NT2/D1 (cell line): ENCODE measurements around the gene FAM9A.

Experiments
- DNase-seq: peaks from one replicate; pipeline ENCODE4 v3.0.0-alpha.2; 2011; ENCODE audit warnings: low read depth, low spot score
- H3K27me3 ChIP-seq: 2 replicates; pipeline ENCODE4 v1.6.0; 2011; ENCODE audit warnings: mild to moderate bottlenecking; ENCODE audit not compliant: insufficient read length, insufficient read depth
- H3K36me3 ChIP-seq: 2 replicates; pipeline ENCODE4 v1.6.1; 2011; ENCODE audit warnings: mild to moderate bottlenecking, low read length, mixed read lengths; ENCODE audit not compliant: insufficient read depth, insufficient read length
- H3K4me1 ChIP-seq: 2 replicates; pipeline ENCODE4 v1.5.1; 2011; ENCODE audit not compliant: insufficient read depth, insufficient read length
- H3K4me3 ChIP-seq: 2 replicates; pipeline ENCODE4 v1.5.1; 2011; ENCODE audit warnings: low read depth; ENCODE audit not compliant: insufficient read length
- H3K9ac ChIP-seq: 2 replicates; pipeline ENCODE4 v1.6.0; 2011; ENCODE audit warnings: low read depth; ENCODE audit not compliant: insufficient read length
- H3K9me3 ChIP-seq: 2 replicates; pipeline ENCODE4 v1.5.1; 2011; ENCODE audit warnings: mild to moderate bottlenecking, low read length; ENCODE audit not compliant: insufficient read depth
- SUZ12 ChIP-seq: IDR thresholded peaks from 2 replicates; pipeline ENCODE4 v1.6.1; 2011; ENCODE audit not compliant: insufficient read length, insufficient read depth; ENCODE audit errors: extremely low read depth
- YY1 ChIP-seq: IDR thresholded peaks from 2 replicates; pipeline ENCODE4 v1.6.1; 2011; ENCODE audit not compliant: insufficient read length, insufficient read depth
- ZNF274 ChIP-seq: IDR thresholded peaks from 2 replicates; pipeline ENCODE4 v1.6.1; 2011; ENCODE audit warnings: mild to moderate bottlenecking, low read depth, low read length

Gene FAM9A

DNA sequence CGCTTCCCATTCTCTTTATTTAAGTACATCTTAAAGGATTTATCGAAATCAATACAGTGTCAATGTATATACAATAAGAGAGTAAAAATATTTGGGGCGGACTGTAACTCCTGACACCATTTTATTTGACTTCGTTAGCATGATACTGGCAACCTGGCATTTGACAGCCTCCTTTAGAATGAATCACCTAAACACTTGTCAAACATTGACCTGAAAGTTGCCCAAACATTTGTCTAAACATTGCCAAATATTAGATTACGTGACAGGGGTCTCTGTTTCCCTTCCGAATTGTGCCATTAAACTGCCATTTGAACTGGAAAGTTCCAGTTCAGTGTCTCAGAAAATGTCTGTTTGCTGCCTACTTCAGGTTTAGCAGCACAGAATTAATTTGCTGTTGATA is 20.8 kb upstream of the FAM9A start:
- H3K9me3 ChIP-seq = no peaks in the 10 kb centered on the region
- no peak for DNase-seq
- no peak overlapping the region for H3K9ac ChIP-seq
- no peak for TF ChIP-seq ZNF274
- no peak for TF ChIP-seq YY1
- no peak for TF ChIP-seq SUZ12
- H3K4me3 ChIP-seq = no peak overlapping the region
- no peaks in the 10 kb centered on the region for H3K4me1 ChIP-seq
- no peaks in the 10 kb centered on the region for H3K27me3 ChIP-seq
- no peaks in the 10 kb centered on the region for H3K36me3 ChIP-seq

DNA sequence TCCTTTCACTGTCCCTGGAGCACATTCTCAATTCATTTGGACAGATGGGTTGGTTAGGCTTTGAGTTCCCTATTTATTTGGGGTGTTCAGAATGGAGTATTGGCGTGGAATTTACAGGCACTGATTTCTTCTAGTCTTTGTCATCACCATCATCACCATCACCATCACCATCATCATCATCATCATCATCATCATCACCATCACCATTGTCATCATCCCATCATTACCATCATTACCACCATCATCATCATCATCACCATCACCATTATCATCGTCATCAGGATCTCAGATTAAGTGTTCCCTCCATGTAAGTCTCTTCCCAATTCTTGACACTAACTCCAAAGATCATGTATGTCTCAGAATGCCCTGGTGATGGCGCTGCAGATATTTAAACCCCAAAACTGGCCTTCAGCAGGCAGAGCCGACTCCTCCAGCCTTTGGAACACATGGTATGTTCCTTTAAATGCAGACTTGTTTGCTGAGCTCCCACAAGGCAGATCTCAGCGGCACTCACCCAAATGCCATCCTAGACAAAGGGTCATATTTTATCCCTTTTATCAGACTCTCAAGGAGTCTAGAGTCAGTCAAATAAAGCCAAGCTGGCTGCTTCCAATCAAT is 19.8 kb upstream of the FAM9A start:
- H3K4me3 ChIP-seq = no peak overlapping the region
- no peaks in the 10 kb centered on the region for H3K27me3 ChIP-seq
- no peak overlapping the region for H3K9ac ChIP-seq
- H3K36me3 ChIP-seq = no peaks in the 10 kb centered on the region
- H3K9me3 ChIP-seq = no peaks in the 10 kb centered on the region
- DNase-seq = peak; percentile 64
- no peaks in the 10 kb centered on the region for H3K4me1 ChIP-seq
- no peak for TF ChIP-seq SUZ12
- no peak for TF ChIP-seq ZNF274
- no peak for TF ChIP-seq YY1

DNA sequence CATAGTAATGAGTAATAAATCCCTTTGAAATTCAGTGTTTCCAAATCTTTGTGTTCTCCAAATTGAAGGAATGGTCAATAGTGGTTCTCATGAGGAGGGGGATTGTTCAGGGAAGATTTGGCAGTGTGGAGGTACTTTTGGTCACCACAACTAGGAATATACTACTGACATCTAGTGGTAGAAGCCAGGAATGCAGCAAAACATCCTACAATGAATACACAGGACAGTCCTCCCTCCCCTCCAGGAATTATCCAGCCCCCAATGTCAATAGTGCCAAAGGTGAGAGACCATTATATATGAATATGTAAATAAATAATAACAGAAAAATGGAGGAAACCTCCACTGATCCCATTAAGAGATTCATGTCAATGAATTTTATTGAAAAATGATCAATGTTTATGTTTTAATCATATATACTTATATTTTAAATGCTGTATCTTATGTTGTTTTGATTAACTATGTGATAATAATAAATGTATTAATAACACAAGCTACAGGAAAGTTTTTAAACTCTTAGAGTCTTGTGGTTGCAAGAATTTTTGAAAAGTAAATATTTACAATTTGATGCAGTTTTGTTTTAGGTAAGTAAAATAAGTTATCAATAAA is 14.4 kb upstream of the FAM9A start:
- no peaks in the 10 kb centered on the region for H3K9me3 ChIP-seq
- no peak overlapping the region for H3K4me3 ChIP-seq
- H3K36me3 ChIP-seq = no peaks in the 10 kb centered on the region
- TF ChIP-seq YY1 (no peak), ZNF274 (no peak), SUZ12 (no peak)
- peak; percentile 48 for DNase-seq
- H3K27me3 ChIP-seq = no peaks in the 10 kb centered on the region
- H3K9ac ChIP-seq = no peak overlapping the region
- no peaks in the 10 kb centered on the region for H3K4me1 ChIP-seq

DNA sequence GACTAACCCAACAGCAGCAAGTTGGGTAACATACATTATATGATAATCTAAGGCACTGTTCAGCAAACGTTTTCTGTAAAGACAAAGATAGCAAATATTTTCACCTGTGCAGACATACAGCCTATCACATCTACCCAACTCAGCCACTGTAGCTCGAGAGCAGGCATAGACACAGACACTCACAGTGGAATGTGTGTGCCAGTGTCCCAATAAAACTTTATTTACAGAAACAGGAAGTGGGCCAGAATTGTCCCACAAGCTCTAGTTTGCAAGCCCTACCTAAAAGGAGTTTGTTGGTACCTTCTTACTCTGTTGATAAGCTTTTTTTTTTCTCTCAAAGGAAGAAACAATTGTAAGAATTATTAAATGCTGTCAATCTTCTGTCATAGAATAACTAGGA is 11.9 kb upstream of the FAM9A start:
- Histone ChIP-seq H3K36me3 (no peaks in the 10 kb centered on the region), H3K27me3 (no peaks in the 10 kb centered on the region), H3K9ac (no peak overlapping the region), H3K4me1 (no peaks in the 10 kb centered on the region), H3K9me3 (no peaks in the 10 kb centered on the region), H3K4me3 (no peak overlapping the region)
- DNase-seq = no peak
- TF ChIP-seq SUZ12 (no peak), ZNF274 (no peak), YY1 (no peak)

DNA sequence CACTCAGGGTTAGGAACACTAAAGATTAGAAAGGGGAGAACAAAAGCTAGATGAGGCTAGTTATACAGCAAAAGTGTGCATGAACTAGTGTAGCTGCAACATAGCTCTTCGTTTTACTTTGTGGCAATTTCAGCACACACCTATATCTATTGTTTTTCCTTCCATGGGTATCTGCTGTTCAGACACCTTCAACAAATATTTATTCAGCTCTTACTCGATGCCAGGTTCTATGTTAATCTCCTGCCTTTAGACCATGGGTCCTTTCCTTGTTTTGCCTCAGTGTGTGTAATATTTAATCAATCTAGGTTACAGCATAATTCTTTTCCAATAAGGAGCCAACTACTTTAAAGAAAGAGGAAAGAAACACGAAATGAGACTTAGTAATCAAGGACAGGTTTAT is 10.4 kb upstream of the FAM9A start:
- H3K36me3 ChIP-seq = no peaks in the 10 kb centered on the region
- no peaks in the 10 kb centered on the region for H3K4me1 ChIP-seq
- no peaks in the 10 kb centered on the region for H3K27me3 ChIP-seq
- DNase-seq = no peak
- H3K9ac ChIP-seq = no peak overlapping the region
- H3K9me3 ChIP-seq = no peaks in the 10 kb centered on the region
- no peak overlapping the region for H3K4me3 ChIP-seq
- TF ChIP-seq SUZ12 (no peak), ZNF274 (no peak), YY1 (no peak)

DNA sequence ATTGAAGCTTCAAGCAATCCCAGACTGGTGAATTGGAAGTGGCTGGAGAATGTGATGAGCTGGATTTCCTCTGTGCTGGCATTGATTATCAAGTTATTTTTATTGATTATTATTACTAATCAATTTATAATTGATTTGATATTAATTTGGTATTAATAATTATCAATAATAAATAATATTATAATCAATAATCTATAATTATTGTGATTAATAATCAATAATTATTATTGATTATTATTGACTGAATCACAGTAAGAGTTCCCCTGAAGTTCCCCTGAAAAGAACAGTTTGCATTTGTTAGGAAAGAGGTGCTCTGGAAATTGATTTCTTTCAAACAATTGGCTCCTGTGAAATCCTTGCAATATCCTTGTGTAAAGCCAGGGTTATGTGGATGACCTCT is 7.5 kb upstream of the FAM9A start:
- Histone ChIP-seq H3K4me3 (no peak overlapping the region), H3K4me1 (no peaks in the 10 kb centered on the region), H3K9ac (no peak overlapping the region), H3K36me3 (no peaks in the 10 kb centered on the region), H3K27me3 (no peaks in the 10 kb centered on the region), H3K9me3 (no peaks in the 10 kb centered on the region)
- TF ChIP-seq ZNF274 = no peak
- no peak for TF ChIP-seq SUZ12
- no peak for TF ChIP-seq YY1
- no peak for DNase-seq

DNA sequence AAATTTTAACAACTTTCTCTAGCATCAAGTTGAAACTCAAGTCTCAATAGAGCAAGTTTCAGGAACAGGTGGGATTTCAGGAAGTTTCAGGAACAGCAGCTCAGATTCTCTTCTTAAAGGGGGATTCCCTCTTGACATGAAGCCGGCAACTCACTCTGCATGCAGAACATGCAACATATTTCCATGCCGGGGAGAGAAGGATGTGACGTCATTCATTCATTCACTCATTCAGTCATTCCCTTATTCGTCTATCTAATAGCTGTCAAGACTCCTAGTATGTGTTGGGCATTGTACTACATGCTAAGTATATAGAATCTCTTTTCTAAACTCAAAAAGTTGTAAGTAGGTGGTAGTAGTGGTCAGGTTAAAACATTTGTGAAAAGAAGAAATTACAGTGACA is 4.8 kb upstream of the FAM9A start:
- no peak for DNase-seq
- H3K36me3 ChIP-seq = no peaks in the 10 kb centered on the region
- no peaks in the 10 kb centered on the region for H3K4me1 ChIP-seq
- H3K9me3 ChIP-seq = no peaks in the 10 kb centered on the region
- no peak overlapping the region for H3K9ac ChIP-seq
- no peak overlapping the region for H3K4me3 ChIP-seq
- no peaks in the 10 kb centered on the region for H3K27me3 ChIP-seq
- TF ChIP-seq SUZ12 (no peak), YY1 (no peak), ZNF274 (no peak)

DNA sequence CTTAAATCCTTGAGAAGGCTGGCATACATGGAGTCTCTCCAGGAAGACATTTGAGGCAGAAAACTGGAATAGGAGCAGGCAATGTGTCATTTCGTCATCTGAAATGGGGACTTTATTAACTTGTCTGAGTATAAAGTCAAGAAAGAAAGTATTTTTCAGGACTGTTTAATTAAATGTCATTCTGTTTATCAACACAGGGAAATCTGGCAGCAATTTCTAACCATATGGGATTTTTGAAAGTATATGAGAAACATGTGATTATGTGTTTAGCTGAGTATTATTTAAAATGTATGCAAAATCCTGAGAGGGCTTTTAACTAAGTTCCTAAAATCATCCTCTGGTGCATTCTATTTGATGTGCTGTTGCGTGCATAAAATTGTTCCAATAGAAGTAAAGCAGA is 3.9 kb upstream of the FAM9A start:
- TF ChIP-seq ZNF274 (no peak), SUZ12 (no peak), YY1 (no peak)
- Histone ChIP-seq H3K9ac (no peak overlapping the region), H3K4me1 (no peaks in the 10 kb centered on the region), H3K9me3 (no peaks in the 10 kb centered on the region), H3K36me3 (no peaks in the 10 kb centered on the region), H3K4me3 (no peak overlapping the region), H3K27me3 (no peaks in the 10 kb centered on the region)
- DNase-seq = no peak
